Activated CD8-positive, alpha-beta T cell treated with anti-CD3 and anti-CD28 coated beads, Interleukin-2, amount 10 ng/mL, durations not matched to agents 7 days and 5 days (primary cell): ENCODE data around the gene GALNT10. TPM values are rescaled to one million over a fixed set of nuclear protein-coding genes. Genes with fewer than 3 reads are reported as not detected.

Source experiments
- ATAC-seq: fragments of 150-1000 bp; cut with Tn5 transposase; one replicate; pipeline ENCODE4 v1.10.0; 2021; ENCODE audit warnings: moderate library complexity
- CTCF ChIA-PET: fragments of 350-600 bp; sonication (Branson Sonifier 250); formaldehyde crosslinking; loops from one replicate; lab custom pipeline; 2021; ENCODE audit warnings: antibody characterized with exemption; lab: Charles Lee
- POLR2A ChIA-PET: fragments of 350-600 bp; sonication (Branson Sonifier 250); formaldehyde crosslinking; loops from one replicate; lab custom pipeline; 2021; ENCODE audit warnings: antibody characterized with exemption; lab: Charles Lee
- DNase-seq: peaks from one replicate; pipeline ENCODE4 v3.0.0-alpha.2; 2020
- H3K27ac Mint-ChIP-seq: one replicate; pipeline ENCODE4 v1.8.0; 2021; ENCODE audit warnings: mild to moderate bottlenecking, mixed read lengths
- H3K27me3 Mint-ChIP-seq: one replicate; pipeline ENCODE4 v1.8.0; 2021; ENCODE audit warnings: low read depth, mixed read lengths
- H3K36me3 Mint-ChIP-seq: one replicate; pipeline ENCODE4 v1.8.0; 2021; ENCODE audit warnings: low read depth, mixed read lengths
- H3K4me1 Mint-ChIP-seq: one replicate; pipeline ENCODE4 v1.8.0; 2021; ENCODE audit warnings: low read depth, mixed read lengths
- H3K4me3 Mint-ChIP-seq: one replicate; pipeline ENCODE4 v1.8.0; 2021; ENCODE audit warnings: mild to moderate bottlenecking, mixed read lengths
- H3K9me3 Mint-ChIP-seq: one replicate; pipeline ENCODE4 v1.8.0; 2022; ENCODE audit warnings: mixed read lengths; ENCODE audit not compliant: insufficient read depth
- total RNA-seq, 2 experiments: library from RNA; stranded (reverse); gene quantifications; one replicate each; pipeline ENCODE4 v1.2.3, GENCODE V29; 2021

The GALNT10 gene
- total RNA-seq, 2 experiments from 2014 or later: 21.6 to 23.7 TPM

- CTCF ChIA-PET: no interaction called here
Observed at GRCh38 chr5:154318691-154319090, 128.2 kb downstream of the GALNT10 start.

GRCh38 chr5:154319736-154320135, 129.2 kb downstream of the GALNT10 start:
- Mint-ChIP-seq H3K27me3 (no peaks in the 10 kb centered on the region), H3K9me3 (no peaks in the 10 kb centered on the region), H3K4me3 (no peak overlapping the region), H3K4me1 (no peaks in the 10 kb centered on the region), H3K36me3 (no peaks in the 10 kb centered on the region), H3K27ac (no peak overlapping the region)
- ATAC-seq (no peak), DNase-seq (no peak)
- POLR2A ChIA-PET: no interaction called here
- CTCF ChIA-PET: no interaction called here

More at GRCh38 chr5:154318691-154319090, 128.2 kb downstream of the GALNT10 start:
- no peaks in the 10 kb centered on the region for H3K4me1 Mint-ChIP-seq
- H3K4me3 Mint-ChIP-seq: no peak overlapping the region
- no peaks in the 10 kb centered on the region for H3K27me3 Mint-ChIP-seq
- no peaks in the 10 kb centered on the region for H3K9me3 Mint-ChIP-seq
- POLR2A ChIA-PET: no interaction called here
- no peak overlapping the region for H3K27ac Mint-ChIP-seq
- DNase-seq (no peak), ATAC-seq (no peak)
- H3K36me3 Mint-ChIP-seq: no peaks in the 10 kb centered on the region

GRCh38 chr5:154320224-154321089, 129.9 kb downstream of the GALNT10 start:
- DNase-seq: no peak
- no peaks in the 10 kb centered on the region for H3K27me3 Mint-ChIP-seq
- H3K9me3 Mint-ChIP-seq: no peaks in the 10 kb centered on the region
- H3K4me3 Mint-ChIP-seq: no peak overlapping the region
- ATAC-seq: no peak
- no peaks in the 10 kb centered on the region for H3K36me3 Mint-ChIP-seq
- H3K27ac Mint-ChIP-seq: no peak overlapping the region
- H3K4me1 Mint-ChIP-seq: no peaks in the 10 kb centered on the region
- ChIA-PET POLR2A (no interaction called here), CTCF (no interaction called here)

GRCh38 chr5:154321546-154321945, 131.0 kb downstream of the GALNT10 start:
- ChIA-PET POLR2A (no interaction called here), CTCF (no interaction called here)
- H3K4me3 Mint-ChIP-seq: no peak overlapping the region
- DNase-seq: no peak
- no peak overlapping the region for H3K27ac Mint-ChIP-seq
- H3K27me3 Mint-ChIP-seq: no peaks in the 10 kb centered on the region
- no peaks in the 10 kb centered on the region for H3K4me1 Mint-ChIP-seq
- H3K36me3 Mint-ChIP-seq: no peaks in the 10 kb centered on the region
- ATAC-seq: no peak
- no peaks in the 10 kb centered on the region for H3K9me3 Mint-ChIP-seq

GRCh38 chr5:154324033-154324432, 133.5 kb downstream of the GALNT10 start:
- ATAC-seq (no peak), DNase-seq (no peak)
- ChIA-PET POLR2A (no interaction called here), CTCF (interaction anchor here (1.1 kb wide), 1 partner anchor 13 kb away, joined by 3 read pairs; no protein-coding TSS in a partner anchor)
- no peaks in the 10 kb centered on the region for H3K36me3 Mint-ChIP-seq
- H3K4me1 Mint-ChIP-seq: no peaks in the 10 kb centered on the region
- H3K4me3 Mint-ChIP-seq: no peak overlapping the region
- H3K9me3 Mint-ChIP-seq: no peaks in the 10 kb centered on the region
- no peaks in the 10 kb centered on the region for H3K27me3 Mint-ChIP-seq
- no peak overlapping the region for H3K27ac Mint-ChIP-seq

GRCh38 chr5:154325566-154325965, 135.0 kb downstream of the GALNT10 start:
- Mint-ChIP-seq H3K4me1 (no peaks in the 10 kb centered on the region), H3K36me3 (no peaks in the 10 kb centered on the region), H3K9me3 (no peaks in the 10 kb centered on the region), H3K27me3 (no peaks in the 10 kb centered on the region), H3K4me3 (no peak overlapping the region), H3K27ac (no peak overlapping the region)
- ChIA-PET POLR2A (no interaction called here), CTCF (no interaction called here)
- ATAC-seq (no peak), DNase-seq (no peak)

GRCh38 chr5:154329062-154329461, 138.5 kb downstream of the GALNT10 start:
- ChIA-PET POLR2A (no interaction called here), CTCF (no interaction called here)
- ATAC-seq (no peak), DNase-seq (no peak)
- Mint-ChIP-seq H3K36me3 (no peaks in the 10 kb centered on the region), H3K27ac (no peak overlapping the region), H3K9me3 (no peaks in the 10 kb centered on the region), H3K4me3 (no peak overlapping the region), H3K27me3 (no peaks in the 10 kb centered on the region), H3K4me1 (no peaks in the 10 kb centered on the region)

GRCh38 chr5:154329519-154330040, 139.0 kb downstream of the GALNT10 start:
- no peak overlapping the region for H3K27ac Mint-ChIP-seq
- H3K4me1 Mint-ChIP-seq: no peaks in the 10 kb centered on the region
- POLR2A ChIA-PET: no interaction called here
- no peaks in the 10 kb centered on the region for H3K36me3 Mint-ChIP-seq
- H3K9me3 Mint-ChIP-seq: no peaks in the 10 kb centered on the region
- no peaks in the 10 kb centered on the region for H3K27me3 Mint-ChIP-seq
- ATAC-seq (no peak), DNase-seq (no peak)
- no peak overlapping the region for H3K4me3 Mint-ChIP-seq
- CTCF ChIA-PET: no interaction called here

GRCh38 chr5:154330097-154330667, 139.6 kb downstream of the GALNT10 start:
- Mint-ChIP-seq H3K4me1 (no peaks in the 10 kb centered on the region), H3K4me3 (no peak overlapping the region), H3K9me3 (no peaks in the 10 kb centered on the region), H3K27me3 (no peaks in the 10 kb centered on the region), H3K36me3 (no peaks in the 10 kb centered on the region), H3K27ac (no peak overlapping the region)
- DNase-seq: no peak
- ChIA-PET CTCF (interaction anchor here (1.3 to 1.5 kb wide), 2 partner anchors 16 to 74 kb away, joined by 3 read pairs; no protein-coding TSS in a partner anchor), POLR2A (no interaction called here)
- ATAC-seq: no peak

GRCh38 chr5:154331232-154331631, 140.7 kb downstream of the GALNT10 start:
- POLR2A ChIA-PET: no interaction called here
- Mint-ChIP-seq H3K27me3 (no peaks in the 10 kb centered on the region), H3K9me3 (no peaks in the 10 kb centered on the region), H3K27ac (no peak overlapping the region), H3K36me3 (no peaks in the 10 kb centered on the region), H3K4me3 (no peak overlapping the region), H3K4me1 (no peaks in the 10 kb centered on the region)
- ATAC-seq: no peak
- DNase-seq: no peak
- CTCF ChIA-PET: interaction anchor here (1.3 to 1.5 kb wide), 2 partner anchors 17 to 73 kb away, joined by 3 read pairs; no protein-coding TSS in a partner anchor

GRCh38 chr5:154331924-154332323, 141.4 kb downstream of the GALNT10 start:
- Mint-ChIP-seq H3K9me3 (no peaks in the 10 kb centered on the region), H3K27ac (no peak overlapping the region), H3K36me3 (peaks cover 2% of the 10 kb centered on the region), H3K27me3 (no peaks in the 10 kb centered on the region), H3K4me1 (no peaks in the 10 kb centered on the region), H3K4me3 (no peak overlapping the region)
- DNase-seq: no peak
- POLR2A ChIA-PET: no interaction called here
- CTCF ChIA-PET: no interaction called here
- ATAC-seq: no peak

- POLR2A ChIA-PET: no interaction called here
- Mint-ChIP-seq H3K36me3 (peaks cover 4% of the 10 kb centered on the region), H3K4me3 (no peak overlapping the region), H3K9me3 (no peaks in the 10 kb centered on the region), H3K4me1 (no peaks in the 10 kb centered on the region), H3K27ac (no peak overlapping the region), H3K27me3 (no peaks in the 10 kb centered on the region)
- no peak for ATAC-seq
- CTCF ChIA-PET: no interaction called here
- no peak for DNase-seq
Observed at GRCh38 chr5:154332451-154332850, 141.9 kb downstream of the GALNT10 start.
